Stimulated activated CD4-positive, alpha-beta T cell treated with anti-CD3 and anti-CD28 coated beads, Interleukin-1b, Interleukin-23, amount 100 ng/mL, for 24 hours (primary cell): Measurements from ENCODE around the gene KAZN.

Source experiments
- DNase-seq, 4 experiments: peaks; one replicate each; pipeline ENCODE4 v3.0.0-alpha.2; 2020; ENCODE audit warnings: low read depth in 4 of 4, low spot score in 1 of 4

Gene KAZN

DNA sequence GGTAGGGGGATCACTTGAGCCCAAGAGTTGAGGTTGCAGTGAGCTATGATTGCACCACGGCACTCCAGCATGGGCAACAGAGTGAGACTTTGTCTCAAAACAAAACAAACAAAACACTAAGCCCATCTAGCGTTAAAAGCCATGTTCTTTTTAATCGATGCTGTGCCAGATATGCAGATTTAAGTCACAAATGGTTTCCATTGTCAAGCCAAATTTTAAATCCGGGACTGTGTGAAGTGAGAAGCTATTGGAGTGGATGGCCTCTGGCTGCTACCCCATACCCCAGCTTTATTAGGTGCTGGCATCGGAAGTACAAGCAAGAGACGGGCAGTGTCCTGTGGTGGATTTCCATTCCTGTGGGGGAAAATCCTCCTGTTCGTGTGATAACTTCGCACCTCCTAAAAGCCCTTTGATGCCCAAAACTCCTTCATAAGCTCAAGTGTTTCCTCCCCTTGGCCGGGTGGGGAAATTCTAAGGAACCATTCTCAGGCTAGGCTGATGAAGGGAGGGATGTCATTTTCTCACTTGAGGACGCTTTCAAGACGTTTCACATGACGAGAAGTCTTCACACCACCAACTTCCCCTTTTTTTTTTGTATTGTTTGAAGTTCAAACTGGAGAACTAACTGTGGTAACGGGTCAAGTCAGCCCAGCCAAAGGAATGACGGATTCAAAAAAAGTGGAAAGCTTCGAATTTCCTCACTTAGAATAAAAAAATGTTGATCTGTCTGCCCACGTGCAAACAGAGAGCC lies 140.8 kb downstream of the KAZN start:
- no peak for DNase-seq

DNA sequence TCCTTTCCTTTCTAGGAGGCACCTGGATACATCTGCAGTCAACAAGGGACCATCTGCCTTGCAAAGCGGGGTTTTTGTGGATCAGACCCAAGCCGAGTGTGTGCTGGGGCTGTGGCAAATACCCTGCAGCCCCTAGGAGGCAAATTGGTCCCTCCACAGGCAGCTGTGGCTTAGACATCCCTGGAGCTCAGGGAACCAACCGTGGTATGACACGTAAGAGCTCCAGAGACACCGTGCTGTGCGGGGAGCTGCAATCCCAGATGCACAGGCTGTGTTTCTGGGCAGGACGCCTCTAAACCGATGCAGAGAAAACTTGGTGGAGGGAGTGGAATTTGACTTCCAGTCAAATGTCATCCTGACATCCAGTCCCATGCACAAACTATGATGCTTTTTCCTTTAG lies 141.5 kb downstream of the KAZN start:
- DNase-seq: no peak

DNA sequence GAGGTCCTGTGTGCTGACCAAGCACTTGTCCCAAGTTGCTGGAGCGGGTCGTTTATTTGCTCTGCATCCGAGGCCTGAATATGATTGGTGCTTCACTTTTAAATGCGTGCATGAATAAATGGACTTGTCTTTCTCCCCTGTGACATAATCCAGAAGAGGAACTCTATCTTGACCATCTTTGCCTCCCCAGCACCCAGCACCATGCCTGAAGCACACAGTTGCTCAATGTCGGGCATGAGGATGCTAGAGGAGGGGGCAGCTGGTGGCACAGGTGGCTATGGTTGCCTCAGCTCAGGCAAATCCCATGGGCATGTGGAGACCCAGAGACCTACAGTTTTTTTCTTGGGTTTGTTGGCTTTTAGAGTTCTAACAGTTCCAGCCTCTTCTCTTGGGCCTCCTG lies 142.6 kb downstream of the KAZN start:
- DNase-seq: no peak

DNA sequence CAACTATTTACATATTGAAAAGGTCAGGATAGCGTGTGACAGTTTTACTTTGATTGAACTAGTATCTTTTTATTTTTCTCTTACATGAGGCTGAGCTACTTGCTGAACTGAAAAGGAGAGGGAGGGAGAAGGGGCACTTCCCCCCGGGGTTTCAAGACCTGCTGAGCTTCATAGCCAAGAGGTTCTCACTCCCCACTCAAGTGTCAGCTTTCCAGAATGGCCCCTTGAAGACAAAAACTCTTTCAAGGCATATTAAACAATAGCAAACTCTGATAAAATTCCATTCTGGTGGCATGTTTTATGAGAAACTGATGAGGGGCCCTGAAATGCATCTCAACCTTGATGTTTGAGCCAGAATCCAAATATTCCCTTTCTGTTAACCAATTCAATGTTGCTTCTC lies 143.0 kb downstream of the KAZN start:
- no peak for DNase-seq

DNA sequence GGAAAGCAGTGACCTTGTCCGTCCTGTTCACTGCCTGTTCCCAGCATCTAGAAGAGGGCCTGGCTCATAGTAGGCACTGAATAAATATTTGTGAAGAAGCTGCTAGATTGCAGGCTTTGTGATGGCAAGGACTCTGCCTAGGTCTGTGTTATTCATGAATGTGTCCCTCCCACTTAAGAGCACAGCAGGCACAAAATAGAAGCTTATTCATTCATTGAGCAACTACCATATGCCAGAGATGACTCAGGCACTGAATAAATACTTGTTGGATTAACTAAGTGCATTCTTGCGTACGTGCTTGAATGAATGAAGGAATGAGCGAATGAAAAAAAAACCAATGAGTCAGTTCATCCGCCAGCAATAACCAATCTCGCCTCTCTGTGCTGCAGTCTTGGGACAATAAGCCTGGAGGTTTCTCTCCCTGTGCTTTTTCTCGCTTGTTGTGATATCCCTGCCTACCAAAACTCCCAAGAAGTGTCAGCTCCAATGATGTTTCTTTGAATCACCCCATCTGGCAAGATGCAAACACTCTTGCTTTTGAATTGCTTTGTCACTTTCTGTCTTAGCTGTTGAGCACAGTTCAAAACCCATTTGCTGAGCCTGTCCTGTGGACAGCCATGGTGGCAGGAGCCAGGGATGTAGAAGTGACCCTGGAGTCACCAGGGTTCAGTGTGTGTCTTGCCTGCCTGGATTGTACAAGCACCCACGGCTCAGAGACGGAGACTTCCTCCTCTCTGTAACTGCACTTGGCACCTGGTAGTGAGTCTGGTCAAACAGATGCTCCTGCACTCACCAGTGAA lies 143.9 kb downstream of the KAZN start:
- no peak for DNase-seq

DNA sequence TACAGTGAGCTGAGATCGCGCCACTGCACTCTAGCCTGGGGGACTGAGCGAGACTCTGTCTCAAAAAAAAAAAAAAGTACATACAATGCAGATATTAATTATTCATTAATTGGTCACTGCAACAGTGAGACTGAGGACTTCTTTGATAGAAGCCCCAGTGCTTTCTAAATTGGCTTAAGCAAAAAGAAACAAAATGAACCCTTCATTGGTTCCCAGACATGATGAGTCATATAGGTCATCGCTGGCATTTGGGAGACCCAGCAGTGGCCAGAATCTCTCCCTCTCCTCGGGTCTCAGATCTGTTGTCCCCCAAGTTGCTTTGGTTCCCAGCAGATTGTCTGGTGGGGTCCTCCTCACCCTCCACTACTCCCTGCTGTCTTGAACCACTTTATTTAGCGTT lies 144.9 kb downstream of the KAZN start:
- DNase-seq: no peak

DNA sequence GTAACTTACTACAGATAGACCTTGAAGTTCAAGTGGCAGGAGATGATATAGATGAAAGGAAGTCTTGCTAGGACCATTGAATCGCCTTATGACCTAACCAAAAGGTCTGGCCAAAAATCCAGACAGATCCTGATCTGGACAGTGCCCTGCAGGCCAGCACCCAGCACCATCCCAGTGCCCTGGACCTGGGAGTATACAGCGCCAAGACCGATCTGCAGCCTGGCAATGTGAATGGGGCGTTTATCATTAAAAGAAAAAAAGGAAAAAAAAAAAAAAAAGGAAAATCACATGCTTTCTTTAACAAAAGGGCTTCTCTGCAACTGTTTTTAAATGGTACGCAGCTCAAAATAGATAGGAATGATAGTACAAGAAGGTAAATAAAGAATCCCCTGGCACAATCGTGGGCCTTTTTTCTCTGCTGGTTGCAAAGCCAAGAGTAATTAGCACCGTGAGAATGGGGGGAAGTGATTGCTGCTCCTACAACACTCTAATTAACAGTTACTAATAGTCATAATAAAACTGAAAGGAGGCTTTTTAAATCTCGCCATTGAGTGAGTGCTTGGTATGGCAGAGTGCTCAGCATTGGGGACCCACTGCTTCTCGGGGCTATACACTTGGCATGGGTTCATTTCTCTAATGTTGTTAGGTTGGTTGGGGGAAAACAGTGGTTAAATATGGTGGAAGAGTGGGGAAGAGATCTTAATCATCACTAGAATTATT lies 146.7 kb downstream of the KAZN start:
- DNase-seq: no peak

DNA sequence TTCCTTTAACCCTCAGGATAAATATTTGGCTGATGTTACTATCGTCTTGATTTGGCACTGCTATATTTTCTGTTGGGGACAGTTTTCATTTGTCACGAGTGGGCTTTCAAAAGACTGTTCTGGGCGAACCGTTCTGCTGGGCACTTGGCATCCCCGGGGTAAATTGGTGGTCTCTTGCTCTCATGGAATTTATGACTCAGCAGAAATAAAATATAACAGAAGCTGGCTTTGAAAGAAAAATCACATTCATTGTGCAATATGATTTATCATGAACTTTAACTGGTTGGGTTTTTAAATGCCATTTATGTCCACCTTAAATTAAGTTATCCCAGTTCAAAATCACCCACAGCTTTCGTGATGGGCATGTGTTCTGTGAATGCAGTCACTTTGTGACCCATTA lies 147.3 kb downstream of the KAZN start:
- no peak for DNase-seq

DNA sequence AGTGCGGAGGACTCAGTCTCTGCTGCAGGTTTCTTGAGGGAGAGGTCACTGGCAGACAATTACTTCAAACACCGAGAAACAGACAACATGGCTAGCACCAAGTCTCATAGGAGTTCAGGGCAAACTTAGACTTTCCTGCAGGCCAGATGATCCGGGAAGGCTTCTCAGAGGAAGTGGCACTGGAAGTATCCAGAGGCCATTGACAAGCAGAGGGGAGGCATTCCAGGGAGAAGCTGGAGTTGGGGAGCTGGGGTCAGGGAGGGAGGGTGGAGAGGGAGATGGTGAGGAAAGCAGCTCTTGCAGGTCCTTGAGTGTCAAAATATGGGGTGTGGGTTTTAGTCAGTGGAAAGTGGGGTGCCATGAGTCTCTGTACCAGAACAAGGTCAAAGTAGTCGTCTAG lies 147.9 kb downstream of the KAZN start:
- no peak for DNase-seq

DNA sequence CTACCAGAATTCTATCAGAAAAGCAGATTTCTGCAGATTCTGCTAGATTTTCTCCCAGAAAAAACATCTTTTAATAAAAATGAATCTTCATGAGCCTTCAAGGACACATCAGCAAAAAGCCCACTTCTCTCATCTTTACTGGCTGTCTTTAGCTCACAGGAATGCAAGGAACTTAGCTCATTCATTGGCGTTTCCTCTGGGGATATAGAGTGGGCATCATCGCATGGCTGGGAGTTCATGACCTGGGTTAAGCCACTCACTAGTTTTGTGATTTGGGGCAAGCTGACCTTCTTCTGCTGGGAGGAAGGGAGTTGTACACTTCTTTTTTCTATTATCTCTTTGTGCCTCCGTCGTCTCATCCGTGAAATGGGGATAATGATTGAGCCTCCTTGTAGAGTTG lies 149.7 kb downstream of the KAZN start:
- no peak for DNase-seq

DNA sequence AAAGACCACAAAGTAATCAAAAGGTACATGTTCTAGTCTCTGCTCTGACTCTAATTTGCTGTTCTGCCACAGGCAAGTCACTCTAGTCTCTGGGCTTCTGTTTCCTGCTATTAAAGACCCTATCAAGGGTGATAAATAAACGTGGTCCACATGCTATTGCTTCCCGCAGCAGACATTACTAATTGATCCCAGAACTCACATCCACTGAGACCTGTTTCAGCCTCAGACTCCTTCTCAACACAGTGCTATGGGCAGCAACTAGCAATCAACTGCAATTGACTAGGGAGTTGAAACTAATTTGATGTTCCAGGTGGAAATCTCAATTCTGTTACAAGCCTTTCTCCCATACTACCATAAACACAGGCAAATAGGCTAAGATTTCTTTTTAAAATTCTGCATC lies 150.5 kb downstream of the KAZN start:
- DNase-seq: no peak

DNA sequence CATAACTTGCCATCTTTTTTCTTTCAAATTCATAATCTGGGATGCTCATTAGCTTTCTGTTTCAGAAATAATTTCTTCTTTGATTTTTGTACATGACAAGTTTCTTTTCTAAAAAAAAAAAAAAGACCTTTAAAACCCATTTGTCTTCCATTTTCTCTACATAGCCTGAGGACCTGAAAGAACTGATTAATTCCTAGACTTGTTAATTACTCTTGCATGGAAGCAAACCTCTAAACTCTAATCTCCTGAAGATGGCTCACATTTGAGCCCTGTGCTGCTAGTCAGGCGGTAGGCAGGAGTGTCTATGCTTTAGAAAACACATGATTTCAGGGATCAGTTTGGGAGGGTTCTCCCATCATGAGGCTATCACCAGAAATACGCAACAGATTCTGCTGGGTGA lies 152.0 kb downstream of the KAZN start:
- no peak for DNase-seq

DNA sequence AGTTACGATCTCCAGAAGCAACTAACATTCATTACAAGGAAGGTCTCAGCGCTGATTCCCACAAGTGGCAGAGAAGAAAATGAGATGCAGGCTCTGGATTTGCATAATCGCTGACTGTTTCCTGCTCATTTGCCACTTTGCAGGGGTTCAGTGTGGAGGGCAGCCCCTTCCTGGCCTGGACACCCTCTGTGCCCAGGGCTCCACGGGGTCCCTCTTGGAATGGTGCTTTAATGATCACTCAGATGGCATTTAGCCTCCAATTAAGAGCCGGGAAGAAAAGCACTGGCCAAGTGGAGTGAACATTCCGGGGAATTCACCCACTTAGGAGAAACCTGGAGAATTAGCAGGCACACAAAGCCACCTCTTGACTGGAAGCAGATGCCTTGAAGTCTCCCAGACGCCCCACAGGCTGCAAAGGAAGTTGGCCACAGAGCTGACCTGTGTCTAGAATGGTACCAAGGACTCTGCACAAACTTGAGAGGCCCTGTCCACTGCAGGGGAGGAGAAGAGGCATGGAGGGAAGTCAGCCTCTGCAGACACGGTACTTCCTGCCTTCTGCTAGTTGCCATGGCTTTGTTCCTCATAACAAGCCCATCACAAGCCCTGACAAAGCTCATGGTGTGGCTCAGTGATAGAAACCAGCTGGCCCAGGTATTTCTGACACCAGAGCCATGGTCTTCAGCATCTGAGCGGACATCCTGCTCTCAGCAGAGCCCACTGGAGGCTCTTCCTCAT lies 157.2 kb downstream of the KAZN start:
- no peak for DNase-seq

DNA sequence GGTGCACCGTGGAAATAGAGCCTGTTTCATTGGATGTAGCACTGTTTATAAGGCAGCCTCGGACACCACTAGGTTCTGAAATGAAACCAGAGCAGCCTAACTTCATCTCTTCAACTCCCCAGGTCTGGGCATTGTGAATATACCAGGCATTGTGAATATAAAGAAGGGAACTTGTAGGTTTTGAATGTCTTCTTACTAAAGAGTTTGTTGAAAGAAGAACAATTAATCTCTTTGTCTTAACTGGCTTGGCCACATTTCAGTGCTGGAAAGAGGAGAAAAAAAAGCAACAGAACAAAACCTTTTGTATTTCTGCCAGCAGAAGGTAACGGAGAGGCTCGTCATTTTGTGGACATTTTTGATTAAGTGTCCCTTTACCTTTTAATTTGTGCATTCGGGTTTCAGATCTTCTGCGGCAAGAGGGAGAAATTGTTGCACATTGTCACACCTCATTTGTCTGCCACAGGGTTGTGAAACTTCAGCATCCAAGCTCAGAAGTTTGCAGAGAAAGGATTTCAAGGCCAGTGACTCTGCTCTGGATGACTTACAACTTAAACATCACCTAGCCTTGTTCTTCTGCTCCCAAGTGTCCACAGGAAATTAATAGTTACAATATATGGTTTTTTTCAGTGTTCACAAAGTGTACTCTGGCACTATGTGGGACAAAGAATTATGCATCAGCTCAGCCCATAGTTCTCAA lies 158.3 kb downstream of the KAZN start:
- no peak for DNase-seq

DNA sequence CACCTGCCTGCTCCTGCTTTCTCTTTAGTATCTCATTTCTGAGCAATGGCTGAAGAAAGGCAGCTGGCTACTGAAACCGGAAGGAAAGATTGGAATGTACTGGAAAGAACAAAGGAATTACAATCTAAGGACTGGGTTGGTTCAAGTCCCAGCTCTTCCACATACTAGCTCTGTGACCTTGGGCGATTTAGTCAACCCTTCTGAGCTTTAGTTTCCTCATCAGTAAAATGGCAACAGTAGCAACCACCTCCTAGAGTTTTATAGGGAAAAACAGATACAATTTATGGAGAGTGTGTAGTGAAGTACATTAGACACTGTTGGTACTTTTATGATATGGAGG lies 158.8 kb downstream of the KAZN start:
- no peak for DNase-seq

DNA sequence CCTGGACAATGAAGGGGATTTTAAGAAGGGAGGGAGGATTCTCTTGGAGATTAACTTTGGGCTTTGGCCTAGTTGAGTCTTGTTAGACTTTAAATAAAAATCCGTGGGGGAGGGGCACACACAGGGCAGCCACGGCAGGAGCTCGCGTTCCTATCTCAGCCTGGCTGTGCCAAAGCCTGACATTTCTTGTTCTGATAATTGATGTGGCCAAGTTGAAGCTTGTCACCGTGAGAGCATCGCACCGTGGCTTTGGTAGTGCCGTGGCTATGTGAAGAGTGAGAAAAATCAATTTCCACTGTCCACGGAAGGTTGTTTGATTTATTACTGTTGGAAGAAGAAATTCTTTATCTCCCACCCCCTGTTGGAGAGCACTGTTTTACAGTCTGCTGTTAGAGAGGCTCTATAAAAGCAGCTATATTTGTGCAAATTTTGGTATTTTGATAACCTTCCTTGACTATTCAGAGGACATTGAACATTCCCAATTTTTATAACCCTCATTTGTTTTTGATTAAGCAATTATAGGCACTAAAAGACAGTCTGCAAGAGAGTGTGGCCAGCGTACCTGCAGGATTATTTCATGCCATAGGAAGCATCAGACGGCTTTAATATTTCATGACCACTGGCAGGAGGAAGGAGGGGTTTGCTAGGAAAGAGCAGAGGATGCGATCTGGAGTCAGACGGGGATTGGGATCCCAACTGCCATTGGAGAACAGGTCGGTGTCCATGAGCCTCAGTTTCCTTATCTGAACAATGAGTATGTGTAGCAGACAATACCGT lies 160.7 kb downstream of the KAZN start:
- no peak for DNase-seq

DNA sequence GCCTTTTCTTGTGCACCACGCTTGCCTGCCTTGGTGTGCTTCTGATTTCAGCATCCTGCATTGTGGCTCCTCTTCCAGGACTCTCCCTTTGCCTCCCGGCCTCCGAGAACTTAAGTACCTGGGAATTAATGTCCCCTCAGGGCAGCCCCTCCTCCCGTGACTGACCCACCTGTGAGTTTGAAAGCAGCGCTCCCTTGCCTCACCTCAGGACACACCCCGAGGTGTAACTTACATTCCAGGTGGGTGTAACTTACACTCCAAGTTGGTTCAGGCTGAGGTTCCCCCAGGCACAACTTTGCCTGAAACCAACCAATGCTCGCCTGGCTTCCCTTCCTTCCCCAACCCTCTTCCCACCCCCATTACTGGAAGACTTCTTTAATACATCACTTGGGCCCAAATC lies 161.4 kb downstream of the KAZN start:
- DNase-seq: no peak

DNA sequence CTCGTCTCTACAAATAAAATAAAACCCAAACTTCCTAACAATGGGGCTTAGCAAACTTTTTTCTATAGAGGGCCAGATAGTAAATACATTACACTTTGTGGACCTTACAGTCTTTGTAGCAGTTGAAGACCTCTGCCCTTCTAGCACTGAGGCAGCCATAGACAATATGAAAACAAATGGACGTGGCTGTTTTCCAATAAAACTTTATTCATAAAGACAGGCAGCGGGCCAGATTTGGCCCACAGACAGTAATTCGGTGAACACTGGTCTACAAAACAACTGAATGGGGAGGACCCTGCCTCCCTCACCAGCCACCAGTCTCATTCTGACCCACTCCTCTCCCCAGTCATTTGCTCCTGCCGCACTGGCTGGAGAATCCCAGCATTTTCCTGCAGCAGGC lies 162.3 kb downstream of the KAZN start:
- DNase-seq: no peak

DNA sequence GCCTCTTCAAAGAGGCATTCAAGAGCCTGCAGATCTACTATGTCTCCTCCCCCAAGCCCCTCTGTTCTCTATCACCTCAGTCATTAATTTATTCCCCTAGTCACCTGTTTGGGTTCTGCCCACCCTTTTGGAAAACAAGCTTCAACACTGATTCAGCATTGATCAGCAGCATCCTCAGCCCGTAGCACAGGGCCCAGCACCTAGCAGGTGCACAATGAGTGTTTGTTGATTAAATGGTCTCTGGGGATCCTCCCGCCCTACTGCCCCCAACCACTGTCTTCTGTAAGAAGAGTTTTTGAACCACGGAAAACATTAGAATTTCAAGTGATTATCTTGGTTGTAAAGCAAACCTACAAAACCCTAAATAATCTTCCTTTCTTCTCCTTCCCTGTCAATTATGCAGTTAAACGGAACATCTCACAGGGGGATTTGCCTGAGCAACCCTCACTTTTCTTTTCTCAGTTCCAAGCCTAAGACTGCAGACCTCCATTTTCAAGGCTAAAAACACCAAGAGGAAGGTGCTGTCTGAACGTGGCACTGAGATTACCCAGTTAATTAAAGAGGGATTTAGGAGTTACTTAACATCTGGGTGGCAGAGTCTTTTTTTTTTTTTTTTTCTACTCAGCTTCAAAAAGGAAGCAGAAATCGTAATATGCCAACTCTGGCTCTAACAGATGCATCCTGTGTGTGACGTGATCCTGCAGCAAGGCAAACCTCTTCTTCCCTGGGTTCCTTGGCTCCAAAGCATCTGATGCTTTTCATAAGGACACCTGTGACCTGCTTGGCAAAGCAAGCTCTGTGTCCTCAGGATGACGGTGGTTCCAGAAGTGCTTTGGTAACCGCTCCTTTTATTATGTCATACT lies 163.0 kb downstream of the KAZN start:
- no peak for DNase-seq
